Central memory CD8-positive, alpha-beta T cell (primary cell): Measurements from ENCODE around the gene SENP5.

Source experiments
- ATAC-seq: fragments of 150-1000 bp; cut with Tn5 transposase; replicated peaks from 2 replicates; pipeline ENCODE4 v1.10.0; 2022; ENCODE audit warnings: mild to moderate bottlenecking, moderate FRiP score, moderate number of reproducible peaks; ENCODE audit not compliant: poor library complexity, severe bottlenecking; ENCODE audit errors: extremely low read depth
- DNase-seq, 2 donors: peaks; one replicate each; pipeline ENCODE4 v3.0.0; 2021; ENCODE audit warnings: low spot score in 2 of 2
- H3K27ac Mint-ChIP-seq: one replicate; pipeline ENCODE4 v1.8.0; 2022; ENCODE audit warnings: low read depth, mild to moderate bottlenecking, moderate library complexity, mixed read lengths
- H3K27me3 Mint-ChIP-seq: one replicate; pipeline ENCODE4 v1.8.0; 2022; ENCODE audit warnings: mixed read lengths
- H3K36me3 Mint-ChIP-seq: one replicate; pipeline ENCODE4 v1.8.0; 2022; ENCODE audit warnings: mild to moderate bottlenecking, moderate library complexity, mixed read lengths; ENCODE audit not compliant: insufficient read depth
- H3K4me1 Mint-ChIP-seq: one replicate; pipeline ENCODE4 v1.8.0; 2022; ENCODE audit warnings: mixed read lengths
- H3K4me3 Mint-ChIP-seq: one replicate; pipeline ENCODE4 v1.8.0; 2022; ENCODE audit warnings: mild to moderate bottlenecking, moderate library complexity, mixed read lengths
- H3K9me3 Mint-ChIP-seq: one replicate; pipeline ENCODE4 v1.8.0; 2022; ENCODE audit warnings: mixed read lengths

The SENP5 gene

GRCh38 chr3:196969134-196969659, 101.5 kb downstream of the SENP5 start:
- Mint-ChIP-seq H3K27ac (peak overlapping the region; percentile 74), H3K4me3 (peak overlapping the region; percentile 83), H3K9me3 (no peaks in the 10 kb centered on the region), H3K27me3 (no peaks in the 10 kb centered on the region), H3K36me3 (peaks cover 2% of the 10 kb centered on the region), H3K4me1 (peaks cover 8% of the 10 kb centered on the region)
- ATAC-seq (peak; percentile 62), DNase-seq (no peak)

GRCh38 chr3:196969660-196970546, 102.2 kb downstream of the SENP5 start:
- ATAC-seq (peak; percentile 66), DNase-seq (peak; percentile 31 to 49)
- Mint-ChIP-seq H3K4me1 (peaks cover 8% of the 10 kb centered on the region), H3K27me3 (no peaks in the 10 kb centered on the region), H3K27ac (no peak overlapping the region), H3K9me3 (no peaks in the 10 kb centered on the region), H3K36me3 (peaks cover 2% of the 10 kb centered on the region), H3K4me3 (peak overlapping the region; percentile 81)

- peak overlapping the region; percentile 81 for H3K4me3 Mint-ChIP-seq
- ATAC-seq (no peak), DNase-seq (no peak)
- H3K27ac Mint-ChIP-seq: no peak overlapping the region
- H3K36me3 Mint-ChIP-seq: no peaks in the 10 kb centered on the region
- no peaks in the 10 kb centered on the region for H3K27me3 Mint-ChIP-seq
- peaks cover 8% of the 10 kb centered on the region for H3K4me1 Mint-ChIP-seq
- no peaks in the 10 kb centered on the region for H3K9me3 Mint-ChIP-seq
Observed at GRCh38 chr3:196970547-196971093, 102.9 kb downstream of the SENP5 start.

GRCh38 chr3:196971094-196971698, 103.5 kb downstream of the SENP5 start:
- H3K4me3 Mint-ChIP-seq: peak overlapping the region; percentile 81
- H3K36me3 Mint-ChIP-seq: no peaks in the 10 kb centered on the region
- DNase-seq: no peak
- H3K4me1 Mint-ChIP-seq: peaks cover 8% of the 10 kb centered on the region
- no peak overlapping the region for H3K27ac Mint-ChIP-seq
- no peak for ATAC-seq
- H3K9me3 Mint-ChIP-seq: no peaks in the 10 kb centered on the region
- no peaks in the 10 kb centered on the region for H3K27me3 Mint-ChIP-seq

GRCh38 chr3:196974661-196975060, 106.9 kb downstream of the SENP5 start:
- Mint-ChIP-seq H3K9me3 (no peaks in the 10 kb centered on the region), H3K27ac (no peak overlapping the region), H3K36me3 (no peaks in the 10 kb centered on the region), H3K4me3 (no peak overlapping the region), H3K4me1 (peaks cover 8% of the 10 kb centered on the region), H3K27me3 (peaks cover 10% of the 10 kb centered on the region)
- ATAC-seq (no peak), DNase-seq (no peak)

- Mint-ChIP-seq H3K36me3 (no peaks in the 10 kb centered on the region), H3K4me3 (no peak overlapping the region), H3K27ac (no peak overlapping the region), H3K27me3 (peaks cover 14% of the 10 kb centered on the region), H3K4me1 (peaks cover 5% of the 10 kb centered on the region), H3K9me3 (no peaks in the 10 kb centered on the region)
- DNase-seq: no peak
- no peak for ATAC-seq
Observed at GRCh38 chr3:196975349-196975748, 107.6 kb downstream of the SENP5 start.

- Mint-ChIP-seq H3K36me3 (no peaks in the 10 kb centered on the region), H3K4me3 (no peak overlapping the region), H3K27me3 (peaks cover 30% of the 10 kb centered on the region), H3K9me3 (no peaks in the 10 kb centered on the region), H3K4me1 (no peaks in the 10 kb centered on the region), H3K27ac (no peak overlapping the region)
- DNase-seq: no peak
- ATAC-seq: no peak
Observed at GRCh38 chr3:196976941-196977340, 109.2 kb downstream of the SENP5 start.

- Mint-ChIP-seq H3K9me3 (peaks cover 8% of the 10 kb centered on the region), H3K27ac (no peak overlapping the region), H3K4me3 (no peak overlapping the region), H3K4me1 (no peaks in the 10 kb centered on the region), H3K27me3 (peaks cover 48% of the 10 kb centered on the region), H3K36me3 (no peaks in the 10 kb centered on the region)
- DNase-seq (no peak), ATAC-seq (no peak)
Observed at GRCh38 chr3:196979545-196979944, 111.8 kb downstream of the SENP5 start.

GRCh38 chr3:196981657-196982056, 113.9 kb downstream of the SENP5 start:
- H3K4me1 Mint-ChIP-seq: no peaks in the 10 kb centered on the region
- H3K27ac Mint-ChIP-seq: no peak overlapping the region
- ATAC-seq (no peak), DNase-seq (no peak)
- H3K36me3 Mint-ChIP-seq: no peaks in the 10 kb centered on the region
- H3K9me3 Mint-ChIP-seq: peaks cover 8% of the 10 kb centered on the region
- H3K4me3 Mint-ChIP-seq: no peak overlapping the region
- H3K27me3 Mint-ChIP-seq: peaks cover 56% of the 10 kb centered on the region

GRCh38 chr3:196983186-196983585, 115.5 kb downstream of the SENP5 start:
- ATAC-seq: no peak
- DNase-seq: no peak
- Mint-ChIP-seq H3K9me3 (peaks cover 8% of the 10 kb centered on the region), H3K36me3 (no peaks in the 10 kb centered on the region), H3K27me3 (peaks cover 70% of the 10 kb centered on the region), H3K4me1 (no peaks in the 10 kb centered on the region), H3K27ac (no peak overlapping the region), H3K4me3 (no peak overlapping the region)
